Activated CD8-positive, alpha-beta T cell treated with anti-CD3 and anti-CD28 coated beads, Interleukin-2, amount 10 ng/mL, durations not matched to agents 7 days and 5 days (primary cell): ENCODE data around the gene MYH11. TPM values are rescaled to one million over a fixed set of nuclear protein-coding genes. Genes with fewer than 3 reads are reported as not detected.

Experiments used
- ATAC-seq: fragments of 150-1000 bp; cut with Tn5 transposase; one replicate; pipeline ENCODE4 v1.10.0; 2021; ENCODE audit warnings: moderate library complexity
- CTCF ChIA-PET: fragments of 350-600 bp; sonication (Branson Sonifier 250); formaldehyde crosslinking; loops from one replicate; lab custom pipeline; 2021; ENCODE audit warnings: antibody characterized with exemption; lab: Charles Lee
- POLR2A ChIA-PET: fragments of 350-600 bp; sonication (Branson Sonifier 250); formaldehyde crosslinking; loops from one replicate; lab custom pipeline; 2021; ENCODE audit warnings: antibody characterized with exemption; lab: Charles Lee
- DNase-seq: peaks from one replicate; pipeline ENCODE4 v3.0.0-alpha.2; 2020
- H3K27ac Mint-ChIP-seq: one replicate; pipeline ENCODE4 v1.8.0; 2021; ENCODE audit warnings: mild to moderate bottlenecking, mixed read lengths
- H3K27me3 Mint-ChIP-seq: one replicate; pipeline ENCODE4 v1.8.0; 2021; ENCODE audit warnings: low read depth, mixed read lengths
- H3K36me3 Mint-ChIP-seq: one replicate; pipeline ENCODE4 v1.8.0; 2021; ENCODE audit warnings: low read depth, mixed read lengths
- H3K4me1 Mint-ChIP-seq: one replicate; pipeline ENCODE4 v1.8.0; 2021; ENCODE audit warnings: low read depth, mixed read lengths
- H3K4me3 Mint-ChIP-seq: one replicate; pipeline ENCODE4 v1.8.0; 2021; ENCODE audit warnings: mild to moderate bottlenecking, mixed read lengths
- H3K9me3 Mint-ChIP-seq: one replicate; pipeline ENCODE4 v1.8.0; 2022; ENCODE audit warnings: mixed read lengths; ENCODE audit not compliant: insufficient read depth
- total RNA-seq, 2 experiments: library from RNA; stranded (reverse); gene quantifications; one replicate each; pipeline ENCODE4 v1.2.3, GENCODE V29; 2021

Gene MYH11
- total RNA-seq, 2 experiments from 2014 or later, result not detected

DNA sequence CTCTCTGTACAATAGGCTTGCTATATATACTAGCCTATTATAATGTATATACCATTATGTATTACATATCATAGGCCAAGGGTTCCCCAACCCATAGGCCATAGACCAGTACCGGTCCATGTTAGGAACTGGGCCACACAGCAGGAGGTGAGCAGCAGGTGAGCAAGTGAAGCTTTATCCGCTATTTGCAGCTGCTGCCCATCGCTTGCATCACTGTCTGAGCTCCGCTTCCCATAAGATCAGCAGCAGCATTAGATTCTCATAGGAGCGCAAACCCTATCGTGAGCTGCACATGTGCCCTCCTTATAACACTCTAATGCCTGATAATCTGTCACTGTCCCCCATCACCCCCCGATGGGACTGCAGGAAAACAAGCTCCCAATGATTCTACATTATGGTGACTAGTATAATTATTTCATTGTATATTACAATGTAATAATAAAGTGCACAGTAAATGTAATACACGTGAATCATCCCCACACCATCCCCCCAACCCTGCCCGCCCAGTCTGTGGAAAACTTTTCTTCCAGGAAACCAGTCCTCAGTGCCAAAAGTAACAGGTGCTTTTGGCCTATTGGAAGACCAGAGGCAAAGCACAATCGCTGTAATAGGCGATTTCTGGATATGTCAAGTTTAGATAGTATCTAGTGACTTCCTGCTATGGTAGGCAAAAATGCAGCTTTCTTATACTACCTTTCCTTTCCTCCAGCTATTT, 84.1 kb downstream of the MYH11 start:
- Mint-ChIP-seq H3K27me3 (peaks cover 8% of the 10 kb centered on the region), H3K4me3 (no peak overlapping the region), H3K27ac (no peak overlapping the region), H3K36me3 (no peaks in the 10 kb centered on the region), H3K4me1 (no peaks in the 10 kb centered on the region), H3K9me3 (no peaks in the 10 kb centered on the region)
- ATAC-seq (no peak), DNase-seq (no peak)
- POLR2A ChIA-PET, result no interaction called here
- CTCF ChIA-PET, result interaction anchor here (0.9 kb wide), 1 partner anchor 17 kb away, joined by 5 read pairs; no protein-coding TSS in a partner anchor

DNA sequence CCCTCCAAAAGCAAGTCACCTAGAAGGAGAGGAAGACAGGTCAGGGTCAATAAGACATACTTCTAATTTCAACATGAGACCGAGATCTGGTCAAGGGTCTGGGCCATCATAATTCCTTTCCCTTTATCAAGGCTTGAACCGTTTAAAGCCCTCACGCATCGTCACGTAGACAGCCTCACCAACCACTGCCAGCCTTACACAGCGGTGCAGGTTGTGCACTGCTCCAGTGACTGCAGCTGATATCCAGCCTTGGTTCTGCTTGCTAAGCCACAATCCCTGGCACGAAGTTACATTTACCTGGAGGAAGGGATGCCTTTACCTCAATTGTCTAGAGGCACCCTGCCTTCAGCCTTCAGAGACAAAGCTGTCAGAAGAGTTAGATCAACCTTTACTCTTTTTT, 85.1 kb downstream of the MYH11 start:
- no peak overlapping the region for H3K4me3 Mint-ChIP-seq
- H3K9me3 Mint-ChIP-seq, result no peaks in the 10 kb centered on the region
- ChIA-PET CTCF (interaction anchor here (0.9 kb wide), 1 partner anchor 16 kb away, joined by 5 read pairs; no protein-coding TSS in a partner anchor), POLR2A (no interaction called here)
- no peaks in the 10 kb centered on the region for H3K4me1 Mint-ChIP-seq
- H3K27ac Mint-ChIP-seq, result no peak overlapping the region
- DNase-seq (no peak), ATAC-seq (no peak)
- no peaks in the 10 kb centered on the region for H3K36me3 Mint-ChIP-seq
- H3K27me3 Mint-ChIP-seq, result peaks cover 8% of the 10 kb centered on the region

DNA sequence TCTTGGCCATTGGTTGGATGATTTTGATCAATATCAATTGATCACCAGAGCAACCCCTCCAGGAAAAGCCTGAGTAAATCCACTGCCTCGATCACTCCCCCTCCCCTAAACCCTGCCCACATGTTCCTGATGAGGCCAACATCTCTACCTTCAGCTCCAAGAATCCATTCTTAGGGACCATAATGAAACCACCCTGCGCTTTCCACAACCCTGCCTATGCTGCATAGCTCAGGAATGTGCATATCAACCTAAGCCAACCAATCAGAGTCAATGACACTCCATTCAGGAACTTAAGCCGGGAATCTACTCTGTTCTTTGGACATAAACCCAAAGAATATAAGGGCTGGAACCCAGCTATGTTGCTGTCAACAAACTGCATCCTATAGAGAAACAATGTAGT, 86.3 kb downstream of the MYH11 start:
- CTCF ChIA-PET, result no interaction called here
- no peaks in the 10 kb centered on the region for H3K36me3 Mint-ChIP-seq
- H3K4me3 Mint-ChIP-seq, result no peak overlapping the region
- ATAC-seq (no peak), DNase-seq (no peak)
- POLR2A ChIA-PET, result no interaction called here
- no peak overlapping the region for H3K27ac Mint-ChIP-seq
- H3K9me3 Mint-ChIP-seq, result no peaks in the 10 kb centered on the region
- H3K4me1 Mint-ChIP-seq, result peaks cover 3% of the 10 kb centered on the region
- H3K27me3 Mint-ChIP-seq, result peaks cover 5% of the 10 kb centered on the region

DNA sequence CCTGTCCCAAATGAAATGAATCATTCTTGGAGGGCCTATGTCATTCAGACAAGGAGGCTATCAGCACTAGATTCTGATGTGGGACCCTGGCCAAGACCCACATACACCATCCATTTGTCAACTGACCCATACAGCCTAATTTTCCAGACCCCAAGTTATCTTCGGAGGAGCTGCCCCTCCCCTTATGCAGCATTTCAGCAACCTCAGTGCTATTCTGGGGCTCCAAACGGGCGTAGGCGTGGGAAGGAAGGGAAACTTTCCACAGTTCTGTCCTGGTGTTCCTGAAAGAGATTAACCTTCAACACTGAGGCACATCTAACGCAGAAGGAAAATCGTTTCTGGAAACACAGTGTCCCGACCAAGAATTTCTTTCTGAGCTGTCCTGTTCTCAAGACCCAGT, 86.7 kb downstream of the MYH11 start:
- Mint-ChIP-seq H3K36me3 (no peaks in the 10 kb centered on the region), H3K4me1 (peaks cover 3% of the 10 kb centered on the region), H3K27me3 (peaks cover 3% of the 10 kb centered on the region), H3K4me3 (no peak overlapping the region), H3K27ac (no peak overlapping the region), H3K9me3 (no peaks in the 10 kb centered on the region)
- CTCF ChIA-PET, result no interaction called here
- POLR2A ChIA-PET, result no interaction called here
- ATAC-seq (no peak), DNase-seq (no peak)

DNA sequence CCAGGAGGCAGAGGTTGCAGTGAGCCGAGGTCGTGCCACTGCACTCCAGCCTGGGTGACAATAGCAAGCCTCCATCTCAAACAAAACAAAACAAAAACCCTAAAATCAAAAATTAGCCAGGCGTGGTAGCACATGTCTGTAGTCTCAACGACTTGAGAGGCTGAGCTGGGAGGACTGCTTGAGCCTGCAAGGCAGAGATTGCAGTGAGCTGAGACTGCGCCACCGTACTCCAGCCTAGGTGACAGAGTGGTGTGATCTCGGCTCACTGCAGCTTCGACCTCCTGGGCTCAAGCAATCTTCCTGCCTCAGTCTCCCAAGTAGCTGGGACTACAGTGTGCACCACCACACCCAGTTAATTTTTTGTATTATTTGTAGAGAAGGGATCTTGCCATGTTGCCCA, 87.6 kb downstream of the MYH11 start:
- H3K4me3 Mint-ChIP-seq, result no peak overlapping the region
- no peak overlapping the region for H3K27ac Mint-ChIP-seq
- no peaks in the 10 kb centered on the region for H3K36me3 Mint-ChIP-seq
- no peaks in the 10 kb centered on the region for H3K9me3 Mint-ChIP-seq
- ATAC-seq, result no peak
- peaks cover 3% of the 10 kb centered on the region for H3K27me3 Mint-ChIP-seq
- CTCF ChIA-PET, result interaction anchor here (0.7 kb wide), 1 partner anchor 358 kb away, joined by 3 read pairs; no protein-coding TSS in a partner anchor
- POLR2A ChIA-PET, result no interaction called here
- H3K4me1 Mint-ChIP-seq, result peaks cover 3% of the 10 kb centered on the region
- DNase-seq, result no peak

DNA sequence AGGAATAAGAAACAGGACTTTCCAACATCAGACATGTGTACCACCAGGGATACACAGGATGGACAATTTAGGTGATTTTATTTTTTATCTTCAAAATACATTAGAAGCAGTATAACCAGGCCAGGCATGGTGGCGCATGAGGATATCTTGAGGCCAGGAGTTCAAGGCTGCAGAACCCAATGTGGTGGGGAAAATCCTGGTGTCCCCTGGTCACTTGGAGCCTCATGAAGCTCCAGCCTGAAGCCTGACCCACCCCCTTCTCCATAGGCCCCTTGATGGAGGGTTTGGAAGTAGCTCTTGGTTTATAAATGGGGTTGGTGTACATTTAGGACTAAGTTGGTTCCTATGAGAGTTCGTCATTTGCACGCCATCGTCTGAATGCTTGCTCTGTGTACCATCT, 88.6 kb downstream of the MYH11 start:
- CTCF ChIA-PET, result interaction anchor here (0.7 kb wide), 1 partner anchor 359 kb away, joined by 3 read pairs; no protein-coding TSS in a partner anchor
- DNase-seq (no peak), ATAC-seq (no peak)
- peaks cover 3% of the 10 kb centered on the region for H3K4me1 Mint-ChIP-seq
- H3K36me3 Mint-ChIP-seq, result no peaks in the 10 kb centered on the region
- no peaks in the 10 kb centered on the region for H3K9me3 Mint-ChIP-seq
- POLR2A ChIA-PET, result no interaction called here
- no peak overlapping the region for H3K27ac Mint-ChIP-seq
- H3K27me3 Mint-ChIP-seq, result no peaks in the 10 kb centered on the region
- H3K4me3 Mint-ChIP-seq, result no peak overlapping the region

DNA sequence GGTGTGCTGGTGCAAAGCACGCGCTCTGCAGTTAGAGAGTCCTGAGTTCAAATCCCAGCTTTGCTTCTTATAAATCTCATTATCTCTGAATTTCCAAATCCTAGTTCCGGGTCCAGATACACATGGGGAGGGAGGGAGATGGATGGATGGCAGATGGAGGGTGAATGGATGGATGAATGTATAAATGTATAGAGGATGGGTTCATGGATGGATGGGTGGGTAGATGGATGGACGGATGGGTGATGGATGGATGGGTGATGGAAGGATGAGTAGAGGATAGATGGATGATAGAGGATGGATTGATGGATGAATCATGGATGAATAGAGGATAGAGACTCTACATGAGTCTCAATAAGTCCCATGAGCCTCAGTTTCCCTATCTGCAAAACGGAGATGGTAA, 89.9 kb downstream of the MYH11 start:
- Mint-ChIP-seq H3K4me1 (peaks cover 3% of the 10 kb centered on the region), H3K27me3 (peaks cover 4% of the 10 kb centered on the region), H3K27ac (no peak overlapping the region), H3K9me3 (no peaks in the 10 kb centered on the region), H3K4me3 (no peak overlapping the region), H3K36me3 (no peaks in the 10 kb centered on the region)
- POLR2A ChIA-PET, result no interaction called here
- DNase-seq, result no peak
- CTCF ChIA-PET, result interaction anchor here (1.5 to 2.4 kb wide), 3 partner anchors 10 to 361 kb away, joined by 3 to 11 read pairs (median 6); no protein-coding TSS in a partner anchor
- no peak for ATAC-seq

DNA sequence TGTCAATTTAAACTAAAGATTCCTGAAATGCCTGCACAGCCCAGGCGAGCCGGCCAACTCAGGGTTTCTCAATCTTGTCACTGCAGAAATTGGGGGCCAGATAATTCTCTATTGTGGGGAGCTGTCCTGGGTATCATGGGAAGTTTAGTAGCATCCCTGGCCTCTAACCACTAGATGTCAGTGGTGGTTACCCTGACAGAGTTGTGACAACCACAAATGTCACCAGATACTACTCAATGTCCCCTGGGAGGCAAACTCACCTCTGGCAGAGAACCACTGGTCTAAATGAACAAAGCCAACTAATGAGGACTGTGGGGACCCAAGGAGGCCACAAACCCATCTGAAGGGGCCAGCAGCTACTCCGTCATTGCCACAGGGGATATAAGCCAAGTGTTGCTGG, 90.9 kb downstream of the MYH11 start:
- CTCF ChIA-PET, result interaction anchor here (0.5 to 2.4 kb wide), 10 partner anchors 11 to 362 kb away, joined by 3 to 11 read pairs (median 3); no protein-coding TSS in a partner anchor
- Mint-ChIP-seq H3K36me3 (no peaks in the 10 kb centered on the region), H3K27ac (no peak overlapping the region), H3K9me3 (no peaks in the 10 kb centered on the region), H3K4me1 (peaks cover 3% of the 10 kb centered on the region), H3K4me3 (no peak overlapping the region), H3K27me3 (peaks cover 7% of the 10 kb centered on the region)
- ATAC-seq (peak; percentile 79), DNase-seq (peak; percentile 60)
- POLR2A ChIA-PET, result no interaction called here

DNA sequence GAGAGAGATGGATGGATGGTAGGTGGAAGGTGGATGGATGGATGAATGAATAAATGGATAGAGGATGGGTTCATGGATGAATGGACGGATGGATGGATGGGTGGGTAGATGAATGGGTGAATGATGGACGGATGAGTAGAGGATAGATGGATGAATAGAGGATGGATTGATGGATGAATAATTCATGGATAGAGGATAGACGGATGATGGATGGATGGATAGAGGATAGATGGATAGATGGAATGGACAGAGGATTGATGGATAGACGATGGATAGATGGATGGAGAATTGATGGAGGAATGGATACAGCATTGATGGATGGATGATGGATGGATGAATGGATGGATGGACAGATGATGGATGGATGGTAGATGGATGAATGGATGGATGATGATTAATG, 91.7 kb downstream of the MYH11 start:
- peaks cover 7% of the 10 kb centered on the region for H3K27me3 Mint-ChIP-seq
- ATAC-seq (no peak), DNase-seq (no peak)
- no peaks in the 10 kb centered on the region for H3K36me3 Mint-ChIP-seq
- H3K4me3 Mint-ChIP-seq, result no peak overlapping the region
- H3K27ac Mint-ChIP-seq, result no peak overlapping the region
- POLR2A ChIA-PET, result no interaction called here
- CTCF ChIA-PET, result interaction anchor here (0.5 to 2.4 kb wide), 10 partner anchors 11 to 363 kb away, joined by 3 to 11 read pairs (median 3); no protein-coding TSS in a partner anchor
- peaks cover 3% of the 10 kb centered on the region for H3K4me1 Mint-ChIP-seq
- H3K9me3 Mint-ChIP-seq, result no peaks in the 10 kb centered on the region

DNA sequence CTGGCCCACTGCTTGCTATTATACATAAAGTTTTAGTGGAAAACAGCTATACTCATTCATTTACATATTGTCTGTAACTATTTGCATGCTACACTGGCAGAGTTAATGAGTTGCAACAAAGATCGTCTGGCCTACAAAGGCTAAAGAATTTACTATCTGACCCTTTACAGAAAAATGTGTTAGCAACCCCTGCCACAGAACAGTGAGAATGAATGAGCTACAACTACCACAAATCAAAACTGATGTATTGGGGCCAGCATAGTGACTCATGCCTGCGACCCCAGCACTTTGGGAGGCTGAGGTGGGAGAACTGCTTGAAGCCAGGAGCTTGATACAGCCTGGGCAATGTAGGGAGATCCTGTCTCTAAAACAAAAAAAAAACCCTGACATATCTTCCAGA, 92.7 kb downstream of the MYH11 start:
- CTCF ChIA-PET, result interaction anchor here (0.9 to 2.0 kb wide), 3 partner anchors 8 to 57 kb away, joined by 3 to 5 read pairs (median 4); no protein-coding TSS in a partner anchor
- DNase-seq (no peak), ATAC-seq (no peak)
- no peaks in the 10 kb centered on the region for H3K36me3 Mint-ChIP-seq
- H3K27ac Mint-ChIP-seq, result no peak overlapping the region
- no peak overlapping the region for H3K4me3 Mint-ChIP-seq
- peaks cover 3% of the 10 kb centered on the region for H3K4me1 Mint-ChIP-seq
- POLR2A ChIA-PET, result no interaction called here
- H3K27me3 Mint-ChIP-seq, result peaks cover 7% of the 10 kb centered on the region
- no peaks in the 10 kb centered on the region for H3K9me3 Mint-ChIP-seq

DNA sequence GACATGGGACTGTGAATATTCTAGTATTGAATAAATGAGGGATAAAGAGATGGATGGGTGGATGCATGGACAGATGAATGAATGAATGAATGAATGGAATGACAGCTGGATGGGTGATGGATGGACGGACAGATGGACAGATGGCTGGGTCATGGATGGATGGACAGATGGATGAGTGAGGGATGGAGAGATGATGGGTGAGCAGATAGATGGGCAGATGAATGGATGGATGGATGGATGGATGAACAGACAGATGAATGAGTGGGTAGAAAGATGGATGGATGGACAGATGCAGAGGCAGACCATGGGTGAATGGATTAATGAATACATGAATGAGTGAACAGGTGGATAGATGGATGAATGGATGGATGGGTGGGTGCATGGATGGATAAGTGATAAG, 96.7 kb downstream of the MYH11 start:
- ChIA-PET POLR2A (interaction anchor here (0.7 kb wide), 1 partner anchor 18 kb away, joined by 3 read pairs; no protein-coding TSS in a partner anchor), CTCF (interaction anchor here (0.6 to 1.0 kb wide), 3 partner anchors 56 to 63 kb away, joined by 3 read pairs; no protein-coding TSS in a partner anchor)
- Mint-ChIP-seq H3K36me3 (no peaks in the 10 kb centered on the region), H3K4me1 (peaks cover 9% of the 10 kb centered on the region), H3K4me3 (no peak overlapping the region), H3K27me3 (peaks cover 7% of the 10 kb centered on the region), H3K27ac (no peak overlapping the region), H3K9me3 (no peaks in the 10 kb centered on the region)
- ATAC-seq (no peak), DNase-seq (no peak)

DNA sequence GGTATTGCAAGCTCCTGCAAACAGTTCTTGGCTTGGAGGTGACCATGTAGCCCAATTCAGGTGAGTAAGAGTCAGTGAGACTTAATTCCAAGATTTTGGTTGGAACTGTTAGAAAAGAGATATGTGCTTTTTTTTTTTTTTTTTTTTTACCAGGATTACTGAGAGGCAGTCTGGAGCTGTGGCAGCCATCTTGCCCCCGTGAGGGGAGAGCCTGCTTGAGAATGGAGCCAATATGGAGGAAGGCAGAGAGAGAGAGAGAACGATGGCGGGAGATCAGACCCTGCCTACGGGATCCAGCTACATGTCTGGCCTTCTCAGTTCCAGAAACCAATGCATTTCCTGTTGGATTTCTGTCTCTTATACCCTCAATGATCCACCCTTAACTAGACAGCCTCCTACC, 97.8 kb downstream of the MYH11 start:
- POLR2A ChIA-PET, result no interaction called here
- peaks cover 9% of the 10 kb centered on the region for H3K4me1 Mint-ChIP-seq
- CTCF ChIA-PET, result interaction anchor here (1.2 kb wide), 1 partner anchor 378 kb away, joined by 3 read pairs; no protein-coding TSS in a partner anchor
- peaks cover 7% of the 10 kb centered on the region for H3K27me3 Mint-ChIP-seq
- no peak overlapping the region for H3K4me3 Mint-ChIP-seq
- no peaks in the 10 kb centered on the region for H3K9me3 Mint-ChIP-seq
- ATAC-seq, result no peak
- no peak for DNase-seq
- H3K27ac Mint-ChIP-seq, result no peak overlapping the region
- no peaks in the 10 kb centered on the region for H3K36me3 Mint-ChIP-seq
